Measurements from ENCODE around the gene FSTL5.

The FSTL5 gene

DNA sequence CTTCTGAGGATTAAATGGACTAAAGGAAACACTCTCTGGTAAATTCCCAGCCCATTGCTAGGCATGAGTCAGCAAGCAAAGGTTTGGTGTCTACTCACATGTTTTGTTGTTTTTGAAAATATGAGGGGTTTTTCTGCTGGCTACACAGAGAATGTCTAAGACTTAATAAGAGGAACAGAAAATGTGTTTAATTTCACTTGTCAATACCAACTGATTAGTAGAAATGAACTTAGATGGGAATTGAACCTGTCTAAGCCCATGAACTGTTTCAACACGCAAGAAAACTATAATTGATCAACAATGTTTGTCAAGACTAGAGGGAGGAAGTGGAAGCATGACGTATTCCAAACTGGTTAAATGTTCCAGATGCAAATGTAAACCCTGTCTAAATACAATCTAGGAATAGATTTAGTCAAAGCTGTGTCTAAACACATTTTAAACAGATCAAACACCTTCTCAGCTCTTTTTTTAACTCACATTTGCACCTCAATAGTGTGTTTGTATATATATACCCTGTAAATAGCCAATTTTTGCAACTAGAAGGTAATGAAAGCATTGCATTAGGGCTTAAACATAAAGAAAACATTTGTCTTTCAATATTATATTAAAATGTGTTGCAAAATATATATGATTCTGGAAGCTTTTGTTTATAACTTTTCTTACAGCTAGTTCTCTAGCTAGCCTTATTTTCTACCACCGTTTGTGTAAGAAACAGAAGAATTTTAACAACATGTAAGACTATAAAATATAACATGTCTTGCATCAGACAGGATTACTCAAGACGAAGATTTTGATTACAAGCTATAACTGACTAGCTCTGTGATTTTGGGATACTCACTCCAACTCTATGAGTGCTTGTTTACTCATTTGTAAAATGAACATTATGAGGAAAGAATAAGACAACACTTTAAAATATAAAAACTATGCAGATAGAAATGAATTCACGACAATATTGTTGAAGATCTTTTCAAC is 607.8 kb downstream of the FSTL5 start:
- Mint-ChIP-seq H3K27me3 (no peaks in the 10 kb centered on the region), H3K9me3 (no peaks in the 10 kb centered on the region), H3K27ac (no peak overlapping the region), H3K4me1 (ENCODE audit: low read depth) (peaks cover 10% of the 10 kb centered on the region), H3K36me3 (ENCODE audit: low read depth) (no peaks in the 10 kb centered on the region), H3K4me3 (no peak overlapping the region)
- intact Hi-C loops (cut with micrococcal nuclease), result no loop called here

GRCh38 chr4:161554372-161554990 is 609.3 kb downstream of the FSTL5 start:
- H3K4me3 Mint-ChIP-seq, result no peak overlapping the region
- peaks cover 10% of the 10 kb centered on the region for H3K4me1 Mint-ChIP-seq (ENCODE audit: low read depth)
- H3K36me3 Mint-ChIP-seq (ENCODE audit: low read depth), result no peaks in the 10 kb centered on the region
- intact Hi-C loops (cut with micrococcal nuclease), result no loop called here
- no peaks in the 10 kb centered on the region for H3K9me3 Mint-ChIP-seq
- H3K27me3 Mint-ChIP-seq, result no peaks in the 10 kb centered on the region
- H3K27ac Mint-ChIP-seq, result no peak overlapping the region

GRCh38 chr4:161546902-161547301 is 616.9 kb downstream of the FSTL5 start:
- H3K27me3 Mint-ChIP-seq, result no peaks in the 10 kb centered on the region

GRCh38 chr4:161540265-161540664 is 623.5 kb downstream of the FSTL5 start:
- intact Hi-C loops (cut with micrococcal nuclease), result no loop called here
- no peaks in the 10 kb centered on the region for H3K36me3 Mint-ChIP-seq (ENCODE audit: low read depth)
- no peaks in the 10 kb centered on the region for H3K27me3 Mint-ChIP-seq

More at GRCh38 chr4:161546902-161547301, 616.9 kb downstream of the FSTL5 start:
- no peaks in the 10 kb centered on the region for H3K4me1 Mint-ChIP-seq (ENCODE audit: low read depth)
- H3K9me3 Mint-ChIP-seq, result no peaks in the 10 kb centered on the region
- intact Hi-C loops (cut with micrococcal nuclease), result no loop called here
- no peaks in the 10 kb centered on the region for H3K36me3 Mint-ChIP-seq (ENCODE audit: low read depth)
- no peak overlapping the region for H3K4me3 Mint-ChIP-seq
- no peak overlapping the region for H3K27ac Mint-ChIP-seq

GRCh38 chr4:161538941-161539340 is 624.9 kb downstream of the FSTL5 start:
- H3K36me3 Mint-ChIP-seq (ENCODE audit: low read depth), result no peaks in the 10 kb centered on the region
- H3K4me1 Mint-ChIP-seq (ENCODE audit: low read depth), result no peaks in the 10 kb centered on the region
- no peak overlapping the region for H3K27ac Mint-ChIP-seq
- H3K27me3 Mint-ChIP-seq, result no peaks in the 10 kb centered on the region
- intact Hi-C loops (cut with micrococcal nuclease), result no loop called here
- H3K9me3 Mint-ChIP-seq, result no peaks in the 10 kb centered on the region
- no peak overlapping the region for H3K4me3 Mint-ChIP-seq

More at GRCh38 chr4:161540265-161540664, 623.5 kb downstream of the FSTL5 start:
- Mint-ChIP-seq H3K9me3 (no peaks in the 10 kb centered on the region), H3K4me1 (ENCODE audit: low read depth) (no peaks in the 10 kb centered on the region), H3K4me3 (no peak overlapping the region), H3K27ac (no peak overlapping the region)

DNA sequence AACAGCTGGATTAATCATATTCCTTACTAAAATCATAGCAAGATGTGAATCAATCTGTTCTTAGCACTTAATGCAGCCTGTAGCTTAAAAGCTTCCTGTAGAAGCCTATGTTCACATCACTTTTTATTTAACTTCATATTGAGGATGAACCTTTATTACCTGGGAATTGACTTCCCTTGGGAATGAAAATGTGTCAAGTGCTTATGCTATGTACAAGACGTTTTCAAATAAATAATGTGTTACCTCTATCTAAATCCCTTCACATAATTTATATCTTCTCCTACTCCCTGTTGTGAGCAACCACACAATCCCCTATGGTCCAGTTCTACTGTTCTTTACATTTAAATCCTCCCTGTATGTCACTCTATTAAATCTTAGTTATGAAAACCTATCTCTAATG is 633.1 kb downstream of the FSTL5 start:
- Mint-ChIP-seq H3K9me3 (no peaks in the 10 kb centered on the region), H3K27ac (no peak overlapping the region)
- intact Hi-C loops (cut with micrococcal nuclease), result no loop called here

GRCh38 chr4:161525121-161525520 is 638.7 kb downstream of the FSTL5 start:
- Mint-ChIP-seq H3K9me3 (no peaks in the 10 kb centered on the region), H3K36me3 (ENCODE audit: low read depth) (no peaks in the 10 kb centered on the region), H3K4me1 (ENCODE audit: low read depth) (no peaks in the 10 kb centered on the region), H3K27me3 (no peaks in the 10 kb centered on the region), H3K4me3 (no peak overlapping the region), H3K27ac (no peak overlapping the region)
- intact Hi-C loops (cut with micrococcal nuclease), result no loop called here

More for the DNA sequence above, 633.1 kb downstream of the FSTL5 start:
- H3K27me3 Mint-ChIP-seq, result no peaks in the 10 kb centered on the region
- H3K36me3 Mint-ChIP-seq (ENCODE audit: low read depth), result no peaks in the 10 kb centered on the region
- no peaks in the 10 kb centered on the region for H3K4me1 Mint-ChIP-seq (ENCODE audit: low read depth)
- no peak overlapping the region for H3K4me3 Mint-ChIP-seq

GRCh38 chr4:161522031-161522430 is 641.8 kb downstream of the FSTL5 start:
- no peaks in the 10 kb centered on the region for H3K27me3 Mint-ChIP-seq
- H3K4me3 Mint-ChIP-seq, result no peak overlapping the region
- intact Hi-C loops (cut with micrococcal nuclease), result no loop called here
- H3K9me3 Mint-ChIP-seq, result no peaks in the 10 kb centered on the region
- peaks cover 5% of the 10 kb centered on the region for H3K4me1 Mint-ChIP-seq (ENCODE audit: low read depth)
- H3K36me3 Mint-ChIP-seq (ENCODE audit: low read depth), result no peaks in the 10 kb centered on the region
- H3K27ac Mint-ChIP-seq, result no peak overlapping the region

GRCh38 chr4:161519611-161520010 is 644.2 kb downstream of the FSTL5 start:
- intact Hi-C loops (cut with micrococcal nuclease), result no loop called here
- Mint-ChIP-seq H3K27ac (no peak overlapping the region), H3K4me1 (ENCODE audit: low read depth) (peaks cover 5% of the 10 kb centered on the region), H3K27me3 (no peaks in the 10 kb centered on the region), H3K4me3 (no peak overlapping the region), H3K36me3 (ENCODE audit: low read depth) (no peaks in the 10 kb centered on the region), H3K9me3 (no peaks in the 10 kb centered on the region)

DNA sequence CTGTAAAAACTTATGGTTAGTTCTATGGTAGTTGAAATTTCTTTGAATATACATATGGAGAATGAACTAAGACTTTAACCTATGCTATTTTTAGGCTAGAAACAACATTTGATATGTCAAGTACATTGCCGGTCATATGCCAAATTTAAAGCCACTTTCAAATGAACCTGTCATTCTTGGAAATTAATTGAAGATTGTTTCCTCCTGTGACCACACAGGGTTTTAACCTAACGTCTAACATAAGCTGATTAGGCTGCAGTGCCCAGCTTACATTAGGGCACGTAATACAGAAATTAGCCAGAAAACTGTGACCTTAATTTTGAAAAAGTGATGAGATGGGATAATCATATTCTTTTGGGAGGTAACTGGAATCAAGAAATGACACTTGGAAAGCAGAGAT is 645.9 kb downstream of the FSTL5 start:
- intact Hi-C loops (cut with micrococcal nuclease), result no loop called here
- Mint-ChIP-seq H3K27me3 (no peaks in the 10 kb centered on the region), H3K27ac (no peak overlapping the region), H3K9me3 (no peaks in the 10 kb centered on the region), H3K4me3 (no peak overlapping the region), H3K36me3 (ENCODE audit: low read depth) (no peaks in the 10 kb centered on the region), H3K4me1 (ENCODE audit: low read depth) (peaks cover 5% of the 10 kb centered on the region)

- Mint-ChIP-seq H3K27me3 (no peaks in the 10 kb centered on the region), H3K4me3 (no peak overlapping the region), H3K9me3 (no peaks in the 10 kb centered on the region), H3K4me1 (ENCODE audit: low read depth) (no peaks in the 10 kb centered on the region), H3K36me3 (ENCODE audit: low read depth) (no peaks in the 10 kb centered on the region), H3K27ac (no peak overlapping the region)
- intact Hi-C loops (cut with micrococcal nuclease), result no loop called here
These were observed 658.7 kb downstream of the FSTL5 start for GRCh38 chr4:161505141-161505540.

DNA sequence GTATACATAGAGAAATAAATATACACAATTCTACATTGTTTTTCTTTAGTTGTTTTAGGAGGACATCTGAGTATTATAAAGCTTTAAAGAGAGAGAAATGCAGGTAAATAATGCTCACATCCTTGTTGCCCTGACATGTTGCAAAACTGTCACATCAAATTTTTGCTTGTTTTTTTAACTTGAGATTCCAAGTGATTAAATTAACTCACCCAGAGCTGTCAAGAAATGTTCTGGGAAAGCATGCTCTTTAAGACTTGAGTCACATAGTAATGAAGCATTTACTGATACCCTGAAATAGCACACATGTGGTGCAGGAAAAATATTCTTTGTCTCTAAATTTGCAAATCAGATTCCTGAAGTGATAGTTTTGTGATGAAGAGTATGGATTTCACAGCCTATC is 665.6 kb downstream of the FSTL5 start:
- H3K4me1 Mint-ChIP-seq (ENCODE audit: low read depth), result no peaks in the 10 kb centered on the region
- no peak overlapping the region for H3K27ac Mint-ChIP-seq
- H3K36me3 Mint-ChIP-seq (ENCODE audit: low read depth), result no peaks in the 10 kb centered on the region
- intact Hi-C loops (cut with micrococcal nuclease), result no loop called here
- H3K27me3 Mint-ChIP-seq, result no peaks in the 10 kb centered on the region
- H3K4me3 Mint-ChIP-seq, result no peak overlapping the region
- H3K9me3 Mint-ChIP-seq, result no peaks in the 10 kb centered on the region

DNA sequence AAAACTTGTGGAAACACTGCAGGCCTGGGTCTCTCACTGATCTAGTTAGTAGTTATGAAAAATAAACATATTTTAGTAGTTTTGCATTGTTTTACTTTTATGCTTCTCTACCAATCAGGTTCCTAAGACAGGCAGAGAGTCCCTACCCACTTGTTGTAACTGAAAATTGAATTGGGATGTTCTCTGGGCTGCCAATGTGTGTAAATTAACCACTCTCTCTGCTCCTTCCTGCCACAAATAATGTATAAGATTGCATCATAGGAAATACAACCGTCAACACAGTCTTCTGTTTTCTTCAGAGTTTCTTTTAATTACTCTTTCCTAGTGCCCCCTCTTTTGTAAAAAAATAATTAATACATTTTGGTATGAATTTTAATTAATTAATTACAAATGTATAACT is 677.3 kb downstream of the FSTL5 start:
- Mint-ChIP-seq H3K9me3 (no peaks in the 10 kb centered on the region), H3K27me3 (no peaks in the 10 kb centered on the region), H3K4me3 (no peak overlapping the region), H3K4me1 (ENCODE audit: low read depth) (no peaks in the 10 kb centered on the region), H3K27ac (no peak overlapping the region), H3K36me3 (ENCODE audit: low read depth) (no peaks in the 10 kb centered on the region)
- intact Hi-C loops (cut with micrococcal nuclease), result no loop called here

DNA sequence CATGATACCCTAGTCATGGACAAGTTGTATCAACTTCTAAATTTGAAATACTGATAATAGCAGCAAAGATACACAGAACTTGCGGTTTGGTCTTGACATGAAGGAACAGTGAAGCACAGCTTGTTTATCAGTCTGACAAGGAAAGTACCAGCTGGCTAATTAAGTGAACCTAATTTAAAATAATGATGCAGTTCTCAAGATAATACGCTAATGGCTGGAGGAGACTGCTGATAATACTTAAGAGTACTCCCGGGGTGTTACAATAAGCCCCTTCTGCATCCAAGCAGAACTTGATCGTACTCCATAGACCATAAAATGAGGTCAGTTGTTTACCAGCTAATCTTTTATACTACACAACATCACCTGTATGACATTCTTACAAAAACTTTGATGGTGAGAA is 697.5 kb downstream of the FSTL5 start:
- intact Hi-C loops (cut with micrococcal nuclease), result no loop called here
- Mint-ChIP-seq H3K36me3 (ENCODE audit: low read depth) (no peaks in the 10 kb centered on the region), H3K4me3 (no peak overlapping the region), H3K27me3 (no peaks in the 10 kb centered on the region), H3K27ac (no peak overlapping the region), H3K4me1 (ENCODE audit: low read depth) (no peaks in the 10 kb centered on the region), H3K9me3 (no peaks in the 10 kb centered on the region)

Measured in dendritic cell treated with granulocyte-macrophage colony-stimulating factor and Interleukin-4, amounts not matched to agents 40 ng/mL and 50 ng/mL, for 4 days (primary cell).